Transverse colon (tissue), 4 donors: ENCODE data around the gene CDC5L. TPM values are rescaled to one million over a fixed set of nuclear protein-coding genes. Genes with fewer than 3 reads are reported as not detected.
A peak's percentile ranks its signal among the peaks of the same experiment; 100 is the strongest.

Experiments used
- DNase-seq: peaks from one replicate; pipeline ENCODE4 v3.0.0-alpha.2; 2019
- H3K27ac ChIP-seq, 4 donors: fragments of 200-600 bp; sonication (generic); 2 replicates each; pipeline ENCODE4 v1.5.1; 2016 to 2018; ENCODE audit warnings: inconsistent platforms in 4 of 4
- H3K27me3 ChIP-seq: fragments of 200-600 bp; sonication (generic); 2 replicates; pipeline ENCODE4 v1.5.1; 2017; ENCODE audit warnings: inconsistent platforms
- H3K36me3 ChIP-seq, 4 donors: fragments of 200-600 bp; sonication (generic); 2 replicates each; pipeline ENCODE4 v1.5.1; 2017 to 2019; ENCODE audit warnings: inconsistent platforms in 4 of 4
- H3K4me1 ChIP-seq, 4 donors: fragments of 200-600 bp; sonication (generic); 2 replicates each; pipeline ENCODE4 v1.5.1; 2017 to 2020; ENCODE audit warnings: inconsistent platforms in 4 of 4
- H3K4me3 ChIP-seq, 4 donors: fragments of 200-600 bp; sonication (generic); 1 replicate in 1 of 4; 2 replicates in 3 of 4; pipeline versions ENCODE4 v1.5.1 to v1.6.1; 2017 to 2019; ENCODE audit warnings: inconsistent platforms in 4 of 4
- H3K9me3 ChIP-seq, 2 donors: fragments of 200-600 bp; sonication (generic); 2 replicates each; pipeline ENCODE4 v1.5.1; 2017 to 2019; ENCODE audit warnings: inconsistent platforms in 2 of 2
- CTCF ChIP-seq, 5 experiments: fragments of 200-600 bp in 3 of 5; fragments of 450-650 bp in 2 of 5; sonication (generic) in 3 of 5; IDR thresholded peaks; 1 replicate in 2 of 5; 2 replicates in 3 of 5; pipeline ENCODE4 v1.5.1; 2016 to 2017; ENCODE audit warnings: antibody characterized with exemption in 5 of 5, inconsistent platforms in 3 of 5, mild to moderate bottlenecking in 2 of 5, moderate library complexity in 1 of 5
- EP300 ChIP-seq: sonication (generic); formaldehyde crosslinking; IDR thresholded peaks from one replicate; pipeline ENCODE4 v1.6.1; 2017; ENCODE audit warnings: antibody characterized with exemption, low read depth
- POLR2A ChIP-seq: fragments of 450-650 bp; IDR thresholded peaks from one replicate; pipeline ENCODE4 v1.6.1; 2016; ENCODE audit warnings: antibody characterized with exemption, mild to moderate bottlenecking, moderate library complexity
- POLR2AphosphoS5 ChIP-seq, 3 donors: sonication (generic); formaldehyde crosslinking; IDR thresholded peaks; one replicate each; pipeline ENCODE4 v1.6.1; 2016; ENCODE audit warnings: antibody characterized with exemption in 3 of 3
- WGBS, 2 donors: methylation state at CpG; one replicate each; pipeline ENCODE4 v1.1.5; 2018; ENCODE audit warnings: low coverage in 1 of 2; 5-methylcytosine and 5-hydroxymethylcytosine counted together
- in situ Hi-C, 4 donors: fragments of 200-750 bp; cut with MboI; loops; one replicate each; pipeline versions ENCODE4 v1.15.0 to v1.15.1; 2017; ENCODE audit warnings: low sequenced_read_pairs in 3 of 4, low pct_ligation_motif_present in 1 of 4, low pct_unique_long_range_greater_than_20kb in 1 of 4
- intact Hi-C: fragments of 100-400 bp; cut with DNase I; formaldehyde crosslinking; loops from one replicate; pipeline ENCODE4 v1.15.1; 2023; ENCODE audit warnings: low total_unique reads
- total RNA-seq, 4 donors: library from RNA; depleted of rRNA; stranded (reverse); fragments of >200 nt; gene quantifications; one replicate each; pipeline ENCODE4 v1.1.0, GENCODE V29; 2016

CDC5L gene
- total RNA-seq, 4 donors from 2014 or later = 8.2 to 49.6 (median 15.2) TPM

GRCh38 chr6:44409207-44409794 lies 21.8 kb downstream of the CDC5L start:
- H3K9me3 ChIP-seq = no peaks in the 10 kb centered on the region
- H3K36me3 ChIP-seq = peaks cover 0 to 82% (median 30%) of the 10 kb centered on the region in 4 donors
- H3K4me1 ChIP-seq = no peaks in the 10 kb centered on the region
- intact Hi-C loops = no loop called here
- DNase-seq = no peak
- 80 to 82% methylated on average over 6 to 7 of the region's 7 CpGs for WGBS, 2 donors
- in situ Hi-C loops = no loop called here
- no peak overlapping the region for H3K4me3 ChIP-seq
- no peak overlapping the region for H3K27ac ChIP-seq
- no peak for TF ChIP-seq POLR2AphosphoS5 (IDR thresholded peaks at IDR 0.05)
- no peak for TF ChIP-seq POLR2A
- TF ChIP-seq EP300 = no peak
- no peak for TF ChIP-seq CTCF (IDR thresholded peaks at IDR 0.05)
- no peaks in the 10 kb centered on the region for H3K27me3 ChIP-seq

GRCh38 chr6:44410363-44410762 lies 22.9 kb downstream of the CDC5L start:
- 80% methylated on average over 1 of the region's 1 CpG for WGBS, 2 donors
- in situ Hi-C loops (no loop called here), intact Hi-C loops (no loop called here)
- H3K9me3 ChIP-seq = no peaks in the 10 kb centered on the region
- TF ChIP-seq CTCF (IDR thresholded peaks at IDR 0.05) (no peak), EP300 (no peak), POLR2AphosphoS5 (IDR thresholded peaks at IDR 0.05) (no peak), POLR2A (no peak)
- no peak overlapping the region for H3K27ac ChIP-seq
- no peak overlapping the region for H3K4me3 ChIP-seq
- DNase-seq = no peak
- peaks cover 0 to 72% (median 25%) of the 10 kb centered on the region in 4 donors for H3K36me3 ChIP-seq
- H3K4me1 ChIP-seq = peaks cover 4 to 8% (median 5%) of the 10 kb centered on the region in 4 donors
- H3K27me3 ChIP-seq = no peaks in the 10 kb centered on the region

GRCh38 chr6:44411141-44411540 lies 23.6 kb downstream of the CDC5L start:
- H3K36me3 ChIP-seq = peaks cover 0 to 64% (median 21%) of the 10 kb centered on the region in 4 donors

GRCh38 chr6:44415449-44415848 lies 27.9 kb downstream of the CDC5L start:
- no peaks in the 10 kb centered on the region for H3K9me3 ChIP-seq
- H3K4me1 ChIP-seq = peaks cover 5 to 16% (median 10%) of the 10 kb centered on the region in 4 donors
- DNase-seq = peak; percentile 39
- H3K27ac ChIP-seq = peak overlapping the region in 1 of 4 donors; percentile 9
- intact Hi-C loops = no loop called here
- in situ Hi-C loops = no loop called here
- 48 to 55% methylated on average over 2 of the region's 2 CpGs for WGBS, 2 donors
- no peaks in the 10 kb centered on the region for H3K27me3 ChIP-seq
- no peak overlapping the region for H3K4me3 ChIP-seq
- H3K36me3 ChIP-seq = peaks cover 0 to 36% (median 7%) of the 10 kb centered on the region in 4 donors
- TF ChIP-seq POLR2AphosphoS5 (IDR thresholded peaks at IDR 0.05) (no peak), CTCF (IDR thresholded peaks at IDR 0.05) (peak in 3 of 5 experiments; percentile 12 to 29 (median 26))

More at GRCh38 chr6:44411141-44411540, 23.6 kb downstream of the CDC5L start:
- intact Hi-C loops (no loop called here), in situ Hi-C loops (no loop called here)
- Histone ChIP-seq H3K4me1 (peaks cover 5 to 16% (median 10%) of the 10 kb centered on the region in 4 donors), H3K4me3 (no peak overlapping the region), H3K9me3 (no peaks in the 10 kb centered on the region), H3K27ac (no peak overlapping the region), H3K27me3 (no peaks in the 10 kb centered on the region)
- no peak for TF ChIP-seq POLR2AphosphoS5 (IDR thresholded peaks at IDR 0.05)
- no peak for TF ChIP-seq EP300
- no peak for TF ChIP-seq CTCF (IDR thresholded peaks at IDR 0.05)
- no peak for TF ChIP-seq POLR2A
- no peak for DNase-seq
- 83 to 92% methylated on average over 1 of the region's 1 CpG for WGBS, 2 donors
